ENCODE measurements around the gene PTPN7.
A peak's percentile ranks its signal among the peaks of the same experiment; 100 is the strongest.
"Not testable (repeated sequence)": the region's sequence is repeated elsewhere in the genome, so short reads cannot be mapped to it uniquely, and the experiment has no call there.

The PTPN7 gene

GRCh38 chr1:202167054-202167453 is 6.7 kb upstream of the PTPN7 start:
- not testable (repeated sequence) for DNase-seq (ENCODE audit: low read depth in 2 of 2)

- DNase-seq (ENCODE audit: low read depth in 2 of 2) = no peak
Observed at GRCh38 chr1:202165942-202166843, 5.8 kb upstream of the PTPN7 start.

- peak in 1 of 2 experiments; percentile 74 for DNase-seq (ENCODE audit: low read depth in 2 of 2)
Observed at GRCh38 chr1:202165267-202165941, 5.0 kb upstream of the PTPN7 start.

- peak in 1 of 2 experiments; percentile 65 for DNase-seq (ENCODE audit: low read depth in 2 of 2)
Observed at GRCh38 chr1:202164271-202165037, 4.1 kb upstream of the PTPN7 start.

- no peak for DNase-seq (ENCODE audit: low read depth in 2 of 2)
Observed at GRCh38 chr1:202163281-202164270, 3.2 kb upstream of the PTPN7 start.

GRCh38 chr1:202162418-202163280 is 2.2 kb upstream of the PTPN7 start:
- DNase-seq (ENCODE audit: low read depth in 2 of 2) = no peak

GRCh38 chr1:202162047-202162417 is 1.6 kb upstream of the PTPN7 start:
- peak in 1 of 2 experiments; percentile 57 for DNase-seq (ENCODE audit: low read depth in 2 of 2)

- no peak for DNase-seq (ENCODE audit: low read depth in 2 of 2)
Observed at GRCh38 chr1:202161151-202162046, 997 bp upstream of the PTPN7 start.

GRCh38 chr1:202159534-202160371 is 649 bp downstream of the PTPN7 start:
- peak in 1 of 2 experiments; percentile 75 for DNase-seq (ENCODE audit: low read depth in 2 of 2)

GRCh38 chr1:202158810-202159533 is 1.4 kb downstream of the PTPN7 start:
- DNase-seq (ENCODE audit: low read depth in 2 of 2) = no peak

- DNase-seq (ENCODE audit: low read depth in 2 of 2) = no peak
Observed at GRCh38 chr1:202157945-202158344, 2.5 kb downstream of the PTPN7 start.

GRCh38 chr1:202156590-202156989 is 3.8 kb downstream of the PTPN7 start:
- no peak for DNase-seq (ENCODE audit: low read depth in 2 of 2)

GRCh38 chr1:202155478-202156021 is 4.9 kb downstream of the PTPN7 start:
- DNase-seq (ENCODE audit: low read depth in 2 of 2) = no peak

GRCh38 chr1:202154766-202155477 is 5.5 kb downstream of the PTPN7 start:
- DNase-seq (ENCODE audit: low read depth in 2 of 2) = no peak

GRCh38 chr1:202154148-202154765 is 6.1 kb downstream of the PTPN7 start:
- no peak for DNase-seq (ENCODE audit: low read depth in 2 of 2)

- DNase-seq (ENCODE audit: low read depth in 2 of 2) = no peak
Observed at GRCh38 chr1:202153284-202153683, 7.1 kb downstream of the PTPN7 start.

All from stimulated activated CD4-positive, alpha-beta T cell treated with anti-CD3 and anti-CD28 coated beads, Interleukin-12 subunit alpha, Interleukin-12 subunit beta, amount 100 ng/mL, for 24 hours (primary cell).